Measurements from ENCODE around the gene SRGAP2B. TPM values are rescaled to one million over a fixed set of nuclear protein-coding genes. Genes with fewer than 3 reads are reported as not detected.
"Not testable (repeated sequence)": the region's sequence is repeated elsewhere in the genome, so short reads cannot be mapped to it uniquely, and the experiment has no call there.

Gene SRGAP2B
- total and polyA plus RNA-seq, 2 of the 4 experiments (the other 2 are of a cell fraction): 15.9 to 50.7 TPM

- H2AFZ ChIP-seq (replicated peaks; ENCODE audit: low read length, poor library complexity); H3K14ac ChIP-seq (replicated peaks; ENCODE audit: low read depth, low read length); H3K27ac ChIP-seq (ENCODE audit: insufficient read depth, low read length); H3K56ac ChIP-seq (ENCODE audit: extremely low read depth, insufficient read depth, low read length); H2BK120ac ChIP-seq (ENCODE audit: low read depth, low read length); H2BK15ac ChIP-seq (ENCODE audit: low read depth, low read length); H3K23ac ChIP-seq (ENCODE audit: low read depth, low read length); H3K79me1 ChIP-seq (ENCODE audit: low read depth in 1 of 2, low read length in 2 of 2); H4K91ac ChIP-seq (ENCODE audit: insufficient read depth, low read depth, low read length); CTCF ChIA-PET; H4K20me1 ChIP-seq (ENCODE audit: insufficient read depth, low read length); in situ Hi-C loops (cut with MboI; ENCODE audit: low sequenced_read_pairs); H2AK5ac ChIP-seq (ENCODE audit: low read depth, low read length); ATAC-seq (ENCODE audit: low read depth); H3K4me1 ChIP-seq (ENCODE audit: control insufficient read depth, insufficient read depth, low read length); H3K4ac ChIP-seq (ENCODE audit: low read depth, low read length); H3K4me2 ChIP-seq (ENCODE audit: low read depth, low read length); H3K9ac ChIP-seq (ENCODE audit: low read depth, low read length); H4K8ac ChIP-seq (ENCODE audit: low read depth in 2 of 2, low read length in 2 of 2); DNase-seq; H3K4me3 ChIP-seq (ENCODE audit: insufficient read depth, low read depth, low read length); dilution Hi-C loops (cut with HindIII; ENCODE audit: low sequenced_read_pairs, unreplicated experiment); H2AK9ac ChIP-seq (replicated peaks; ENCODE audit: low read depth, low read length, poor library complexity); H3K9me1 ChIP-seq (ENCODE audit: insufficient read depth, low read length); H2BK5ac ChIP-seq (ENCODE audit: low read depth, low read length, poor library complexity, severe bottlenecking); BruUV-seq (replicated peaks); H2BK20ac ChIP-seq (ENCODE audit: low read depth, low read length); H4K5ac ChIP-seq (ENCODE audit: low read depth, low read length); intact Hi-C loops (cut with micrococcal nuclease); H3K18ac ChIP-seq (ENCODE audit: low read depth, low read length); H3K36me3 ChIP-seq (ENCODE audit: control insufficient read depth, insufficient read depth, low read length); H3K9me3 ChIP-seq (ENCODE audit: control insufficient read depth, insufficient read depth, low read length); H3K27me3 ChIP-seq (ENCODE audit: control insufficient read depth, insufficient read depth, low read length): not testable (repeated sequence)
- no CpG with 5 or more reads among the region's 42 CpGs for WGBS, 2 experiments (ENCODE audit: extremely low coverage in 2 of 2, insufficient read length in 1 of 2)
- POLR2A ChIA-PET (ENCODE audit: unreplicated experiment): interaction anchor here (0.6 kb wide), 1 partner anchor 806 kb away, joined by 3 read pairs; no protein-coding TSS in a partner anchor
These were observed 212.8 kb downstream of the SRGAP2B start for GRCh38 chr1:144882343-144882742.

GRCh38 chr1:144858607-144859006, 236.5 kb downstream of the SRGAP2B start:
- H3K9ac ChIP-seq (ENCODE audit: low read depth, low read length); H3K9me3 ChIP-seq (ENCODE audit: control insufficient read depth, insufficient read depth, low read length); H3K23ac ChIP-seq (ENCODE audit: low read depth, low read length); DNase-seq; H2AK9ac ChIP-seq (replicated peaks; ENCODE audit: low read depth, low read length, poor library complexity); H3K79me1 ChIP-seq (ENCODE audit: low read depth in 1 of 2, low read length in 2 of 2); dilution Hi-C loops (cut with HindIII; ENCODE audit: low sequenced_read_pairs, unreplicated experiment); H3K4me2 ChIP-seq (ENCODE audit: low read depth, low read length); H3K4me1 ChIP-seq (ENCODE audit: control insufficient read depth, insufficient read depth, low read length); H2BK20ac ChIP-seq (ENCODE audit: low read depth, low read length); H4K8ac ChIP-seq (ENCODE audit: low read depth in 2 of 2, low read length in 2 of 2); H4K91ac ChIP-seq (ENCODE audit: insufficient read depth, low read depth, low read length); in situ Hi-C loops (cut with MboI; ENCODE audit: low sequenced_read_pairs); intact Hi-C loops (cut with micrococcal nuclease); BruUV-seq (replicated peaks); H3K4ac ChIP-seq (ENCODE audit: low read depth, low read length); H3K27ac ChIP-seq (ENCODE audit: insufficient read depth, low read length); H2BK5ac ChIP-seq (ENCODE audit: low read depth, low read length, poor library complexity, severe bottlenecking); H2BK15ac ChIP-seq (ENCODE audit: low read depth, low read length); ATAC-seq (ENCODE audit: low read depth); H3K27me3 ChIP-seq (ENCODE audit: control insufficient read depth, insufficient read depth, low read length); H3K4me3 ChIP-seq (ENCODE audit: insufficient read depth, low read depth, low read length); H3K36me3 ChIP-seq (ENCODE audit: control insufficient read depth, insufficient read depth, low read length); H3K18ac ChIP-seq (ENCODE audit: low read depth, low read length); H3K14ac ChIP-seq (replicated peaks; ENCODE audit: low read depth, low read length); CTCF ChIA-PET; H4K20me1 ChIP-seq (ENCODE audit: insufficient read depth, low read length); H2BK120ac ChIP-seq (ENCODE audit: low read depth, low read length); POLR2A ChIA-PET (ENCODE audit: unreplicated experiment); H3K9me1 ChIP-seq (ENCODE audit: insufficient read depth, low read length); H4K5ac ChIP-seq (ENCODE audit: low read depth, low read length); H2AK5ac ChIP-seq (ENCODE audit: low read depth, low read length); H3K56ac ChIP-seq (ENCODE audit: extremely low read depth, insufficient read depth, low read length); H2AFZ ChIP-seq (replicated peaks; ENCODE audit: low read length, poor library complexity): not testable (repeated sequence)
- no CpG with 5 or more reads among the region's 3 CpGs for whole genome bisulfite sequencing, 2 experiments (ENCODE audit: extremely low coverage in 2 of 2, insufficient read length in 1 of 2)
